ENCODE measurements around the gene NFIC.
A peak's percentile ranks its signal among the peaks of the same experiment; 100 is the strongest.
"Not testable (repeated sequence)": the region's sequence is repeated elsewhere in the genome, so short reads cannot be mapped to it uniquely, and the experiment has no call there.

The NFIC gene

GRCh38 chr19:3503036-3503572 lies 136.7 kb downstream of the NFIC start:
- no peak for DNase-seq (ENCODE audit: insufficient read length, low spot score)
- no peak for FAIRE-seq

- DNase-seq (ENCODE audit: insufficient read length, low spot score), result no peak
Observed at GRCh38 chr19:3504735-3505134, 138.4 kb downstream of the NFIC start.

GRCh38 chr19:3505598-3506383 lies 139.4 kb downstream of the NFIC start, which contains the start of gene FZR1:
FZR1 (plus strand) TSS chr19:3506311; CDS start chr19:3522990, 16,679 bp downstream.
- DNase-seq (ENCODE audit: insufficient read length, low spot score), result peak; percentile 99
- FAIRE-seq, result peak; percentile 94

More at GRCh38 chr19:3504735-3505134, 138.4 kb downstream of the NFIC start:
- no peak for FAIRE-seq

GRCh38 chr19:3506384-3507340 lies 140.3 kb downstream of the NFIC start:
- peak; percentile 57 for DNase-seq (ENCODE audit: insufficient read length, low spot score)
- FAIRE-seq, result no peak

GRCh38 chr19:3507371-3508120 lies 141.2 kb downstream of the NFIC start:
- no peak for DNase-seq (ENCODE audit: insufficient read length, low spot score)
- FAIRE-seq, result no peak

- not testable (repeated sequence) for DNase-seq (ENCODE audit: insufficient read length, low spot score); FAIRE-seq
Observed at GRCh38 chr19:3508121-3508661, 141.8 kb downstream of the NFIC start.

- FAIRE-seq, result no peak
Observed at GRCh38 chr19:3508771-3509535, 142.6 kb downstream of the NFIC start.

GRCh38 chr19:3509566-3509989 lies 143.2 kb downstream of the NFIC start:
- FAIRE-seq (no peak), DNase-seq (ENCODE audit: insufficient read length, low spot score) (no peak)

More at GRCh38 chr19:3508771-3509535, 142.6 kb downstream of the NFIC start:
- no peak for DNase-seq (ENCODE audit: insufficient read length, low spot score)

GRCh38 chr19:3510727-3511126 lies 144.3 kb downstream of the NFIC start:
- DNase-seq (ENCODE audit: insufficient read length, low spot score) (no peak), FAIRE-seq (no peak)

- FAIRE-seq (no peak), DNase-seq (ENCODE audit: insufficient read length, low spot score) (no peak)
Observed at GRCh38 chr19:3511506-3512251, 145.3 kb downstream of the NFIC start.

GRCh38 chr19:3512562-3513228 lies 146.3 kb downstream of the NFIC start:
- FAIRE-seq, result no peak
- DNase-seq (ENCODE audit: insufficient read length, low spot score), result no peak

GRCh38 chr19:3513229-3514140 lies 147.1 kb downstream of the NFIC start:
- FAIRE-seq, result no peak
- DNase-seq (ENCODE audit: insufficient read length, low spot score), result no peak

GRCh38 chr19:3514930-3515329 lies 148.5 kb downstream of the NFIC start:
- FAIRE-seq (no peak), DNase-seq (ENCODE audit: insufficient read length, low spot score) (no peak)

- FAIRE-seq (no peak), DNase-seq (ENCODE audit: insufficient read length, low spot score) (no peak)
Observed at GRCh38 chr19:3515891-3516422, 149.6 kb downstream of the NFIC start.

GRCh38 chr19:3516675-3517207 lies 150.4 kb downstream of the NFIC start:
- no peak for DNase-seq (ENCODE audit: insufficient read length, low spot score)
- no peak for FAIRE-seq

GRCh38 chr19:3517638-3518037 lies 151.3 kb downstream of the NFIC start:
- FAIRE-seq (no peak), DNase-seq (ENCODE audit: insufficient read length, low spot score) (no peak)

GRCh38 chr19:3518255-3518654 lies 151.9 kb downstream of the NFIC start:
- DNase-seq (ENCODE audit: insufficient read length, low spot score), result no peak
- FAIRE-seq, result no peak
